Activated T-helper 17 cell treated with anti-CD3 and anti-CD28 coated beads, Interleukin-2, amount 50 U/mL, for 72 hours (primary cell): Measurements from ENCODE around the gene RFTN1. TPM values are rescaled to one million over a fixed set of nuclear protein-coding genes. Genes with fewer than 3 reads are reported as not detected.

Source experiments
- ATAC-seq: fragments of 150-1000 bp; cut with Tn5 transposase; replicated peaks from 2 replicates; pipeline ENCODE4 v1.10.0; 2021; ENCODE audit warnings: mild to moderate bottlenecking, moderate library complexity
- H3K27ac Mint-ChIP-seq: one replicate; pipeline ENCODE4 v1.8.0; 2022; ENCODE audit warnings: mixed read lengths
- H3K27me3 Mint-ChIP-seq: one replicate; pipeline ENCODE4 v1.8.0; 2022; ENCODE audit warnings: mixed read lengths
- H3K36me3 Mint-ChIP-seq: one replicate; pipeline ENCODE4 v1.8.0; 2022; ENCODE audit warnings: low read depth, mild to moderate bottlenecking, mixed read lengths
- H3K4me1 Mint-ChIP-seq: one replicate; pipeline ENCODE4 v1.8.0; 2022; ENCODE audit warnings: mixed read lengths
- H3K4me3 Mint-ChIP-seq: one replicate; pipeline ENCODE4 v1.8.0; 2022; ENCODE audit warnings: mild to moderate bottlenecking, mixed read lengths
- H3K9me3 Mint-ChIP-seq: one replicate; pipeline ENCODE4 v1.8.0; 2022; ENCODE audit warnings: mixed read lengths
- total RNA-seq, 2 donors: library from RNA; stranded (reverse); gene quantifications; one replicate each; pipeline ENCODE4 v1.2.3, GENCODE V29; 2022

The RFTN1 gene
- total RNA-seq, 2 donors from 2014 or later: 112 to 139 TPM

DNA sequence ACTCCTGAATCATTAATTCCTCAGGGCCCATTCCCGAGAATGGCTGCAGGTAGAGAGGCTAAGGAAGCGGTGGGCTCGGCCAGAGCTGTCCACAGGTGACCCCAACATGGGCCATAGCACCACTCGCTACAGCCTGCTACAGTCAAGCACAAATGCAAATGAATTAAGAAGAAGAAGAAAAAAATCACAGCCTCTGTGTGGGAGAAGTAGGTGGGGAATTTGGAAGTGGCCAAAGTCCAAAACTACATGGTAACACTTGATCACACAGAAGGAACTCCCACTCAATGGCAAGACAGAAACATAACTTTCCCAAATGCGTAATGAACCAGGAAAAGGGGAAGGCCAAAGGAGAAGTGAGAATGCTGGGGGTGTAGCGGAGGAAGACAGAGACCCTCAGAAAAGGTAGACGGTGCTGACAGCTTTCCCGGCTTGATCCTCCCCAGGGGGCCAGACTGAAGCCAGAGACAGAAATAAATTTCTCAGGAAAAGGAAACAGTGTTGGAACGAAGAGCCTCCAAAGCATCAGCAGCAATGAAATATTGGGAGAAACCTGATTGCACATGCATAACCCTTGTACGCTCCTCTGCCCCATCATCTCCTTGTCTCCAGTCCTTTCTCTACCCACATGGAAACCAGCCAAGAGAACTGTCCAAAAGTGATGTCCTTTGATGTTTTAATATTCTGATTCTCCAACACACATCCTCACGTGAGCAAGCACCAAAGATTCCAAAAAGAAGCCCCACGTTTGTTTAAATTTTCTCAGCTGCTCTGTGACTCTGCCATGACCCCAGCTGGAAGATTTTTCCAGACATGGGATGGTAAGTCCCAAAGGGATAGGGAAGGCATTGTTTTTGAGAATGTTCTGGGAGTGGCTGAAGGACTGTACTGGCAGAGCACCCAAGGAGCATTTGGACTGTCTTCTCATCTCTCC is 140.9 kb downstream of the RFTN1 start:
- ATAC-seq: no peak

GRCh38 chr3:16370872-16371740 is 142.4 kb downstream of the RFTN1 start:
- no peaks in the 10 kb centered on the region for H3K27me3 Mint-ChIP-seq

More for the DNA sequence above, 140.9 kb downstream of the RFTN1 start:
- Mint-ChIP-seq H3K27me3 (no peaks in the 10 kb centered on the region), H3K4me3 (peak overlapping the region; percentile 67), H3K27ac (peak overlapping the region; percentile 99), H3K9me3 (no peaks in the 10 kb centered on the region), H3K36me3 (peaks cover 99% of the 10 kb centered on the region), H3K4me1 (peaks cover 69% of the 10 kb centered on the region)

GRCh38 chr3:16370503-16370871 is 143.0 kb downstream of the RFTN1 start:
- Mint-ChIP-seq H3K4me1 (peaks cover 63% of the 10 kb centered on the region), H3K9me3 (no peaks in the 10 kb centered on the region), H3K27me3 (no peaks in the 10 kb centered on the region), H3K36me3 (peaks cover 99% of the 10 kb centered on the region), H3K27ac (peak overlapping the region; percentile 99), H3K4me3 (peak overlapping the region; percentile 67)
- ATAC-seq: no peak

More at GRCh38 chr3:16370872-16371740, 142.4 kb downstream of the RFTN1 start:
- no peaks in the 10 kb centered on the region for H3K9me3 Mint-ChIP-seq
- peak overlapping the region; percentile 67 for H3K4me3 Mint-ChIP-seq
- peaks cover 99% of the 10 kb centered on the region for H3K36me3 Mint-ChIP-seq
- ATAC-seq: peak; percentile 73
- H3K4me1 Mint-ChIP-seq: peaks cover 62% of the 10 kb centered on the region
- peak overlapping the region; percentile 99 for H3K27ac Mint-ChIP-seq

GRCh38 chr3:16369885-16370284 is 143.6 kb downstream of the RFTN1 start:
- Mint-ChIP-seq H3K36me3 (peaks cover 99% of the 10 kb centered on the region), H3K9me3 (no peaks in the 10 kb centered on the region), H3K27me3 (no peaks in the 10 kb centered on the region), H3K4me1 (peaks cover 57% of the 10 kb centered on the region), H3K4me3 (peak overlapping the region; percentile 67), H3K27ac (peak overlapping the region; percentile 99)
- ATAC-seq: no peak

- Mint-ChIP-seq H3K9me3 (no peaks in the 10 kb centered on the region), H3K4me3 (peak overlapping the region; percentile 67), H3K27me3 (no peaks in the 10 kb centered on the region), H3K4me1 (peaks cover 52% of the 10 kb centered on the region), H3K36me3 (peaks cover 99% of the 10 kb centered on the region), H3K27ac (peak overlapping the region; percentile 99)
- ATAC-seq: peak; percentile 63
These were observed 144.2 kb downstream of the RFTN1 start for GRCh38 chr3:16369276-16369675.

DNA sequence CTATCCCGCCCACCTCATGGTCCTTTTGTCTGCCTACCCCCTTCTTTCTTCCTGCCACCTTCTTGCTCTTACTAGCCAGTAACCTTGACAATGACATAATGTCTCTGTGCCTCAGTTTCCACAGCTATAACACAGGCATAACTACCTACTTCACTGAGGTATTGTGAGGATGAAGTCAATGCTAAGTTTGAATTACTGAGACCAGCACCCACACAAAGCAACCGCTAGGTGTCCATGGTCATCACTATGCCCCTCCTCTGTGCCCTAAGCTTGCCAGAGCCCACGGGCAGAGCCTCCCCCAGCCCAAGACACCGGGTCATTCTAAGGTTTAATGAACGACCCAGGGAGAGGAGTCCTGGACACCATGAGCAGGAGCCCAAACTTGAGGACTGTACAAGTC is 146.9 kb downstream of the RFTN1 start:
- Mint-ChIP-seq H3K36me3 (peaks cover 99% of the 10 kb centered on the region), H3K9me3 (no peaks in the 10 kb centered on the region), H3K27me3 (no peaks in the 10 kb centered on the region), H3K4me3 (no peak overlapping the region), H3K27ac (peak overlapping the region; percentile 85), H3K4me1 (peaks cover 33% of the 10 kb centered on the region)
- no peak for ATAC-seq

DNA sequence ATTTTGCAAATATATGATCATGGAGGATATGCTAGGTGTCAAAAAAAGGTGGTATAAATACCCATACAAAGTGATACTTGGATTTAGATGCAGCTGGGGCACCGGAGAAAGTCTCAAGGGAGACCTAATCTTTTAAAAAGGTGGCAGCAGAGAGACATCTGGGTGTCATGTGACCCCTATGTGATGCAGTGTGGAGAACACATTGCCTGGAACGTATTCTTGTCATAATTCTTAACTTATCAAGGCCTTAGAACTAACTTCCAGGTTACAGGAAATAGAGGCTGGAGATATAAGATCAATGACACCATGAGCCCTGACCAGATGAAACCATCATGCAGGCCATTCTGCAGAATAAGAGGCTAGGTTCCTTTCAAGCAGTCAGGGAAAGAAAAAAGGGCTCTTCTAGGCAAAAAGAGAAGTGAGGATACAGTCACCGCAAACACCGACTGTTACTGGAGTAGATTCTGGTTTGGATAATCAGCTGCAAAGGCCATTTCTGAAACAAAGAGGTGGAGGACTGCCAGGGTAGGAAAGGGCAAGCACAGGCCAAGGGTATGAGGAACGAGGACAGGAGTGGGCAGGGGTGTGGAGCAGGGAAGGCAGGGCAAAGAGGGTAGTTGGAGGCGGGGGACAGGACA is 147.9 kb downstream of the RFTN1 start:
- H3K9me3 Mint-ChIP-seq: no peaks in the 10 kb centered on the region
- H3K36me3 Mint-ChIP-seq: peaks cover 99% of the 10 kb centered on the region
- peaks cover 35% of the 10 kb centered on the region for H3K4me1 Mint-ChIP-seq
- no peak for ATAC-seq
- no peak overlapping the region for H3K4me3 Mint-ChIP-seq
- peak overlapping the region; percentile 85 for H3K27ac Mint-ChIP-seq
- H3K27me3 Mint-ChIP-seq: no peaks in the 10 kb centered on the region

GRCh38 chr3:16364963-16365362 is 148.5 kb downstream of the RFTN1 start:
- ATAC-seq: no peak
- Mint-ChIP-seq H3K36me3 (peaks cover 99% of the 10 kb centered on the region), H3K27me3 (no peaks in the 10 kb centered on the region), H3K4me3 (no peak overlapping the region), H3K27ac (no peak overlapping the region), H3K9me3 (no peaks in the 10 kb centered on the region), H3K4me1 (peaks cover 31% of the 10 kb centered on the region)

DNA sequence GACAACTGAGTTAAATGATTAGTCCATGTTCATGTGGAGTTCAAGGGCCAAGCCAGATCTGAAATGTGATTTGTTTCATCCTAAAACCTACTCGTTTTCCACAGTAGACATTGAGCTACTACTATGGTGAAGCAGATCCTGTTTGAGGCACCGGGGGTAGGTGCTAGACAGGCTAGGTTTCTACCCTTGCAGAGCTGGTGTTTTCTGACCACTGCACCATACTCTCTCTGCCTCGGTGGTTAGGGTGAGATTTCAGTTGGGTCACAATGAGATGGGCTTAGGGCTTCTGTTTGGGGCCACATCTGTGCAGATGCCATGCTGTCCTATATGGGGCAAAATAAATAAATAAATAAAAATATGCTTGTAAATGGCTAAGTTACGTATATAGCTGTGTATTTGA is 149.2 kb downstream of the RFTN1 start:
- Mint-ChIP-seq H3K9me3 (no peaks in the 10 kb centered on the region), H3K27ac (no peak overlapping the region), H3K4me1 (peaks cover 26% of the 10 kb centered on the region), H3K4me3 (no peak overlapping the region), H3K36me3 (peaks cover 99% of the 10 kb centered on the region), H3K27me3 (no peaks in the 10 kb centered on the region)
- ATAC-seq: no peak

- Mint-ChIP-seq H3K4me3 (no peak overlapping the region), H3K27ac (no peak overlapping the region), H3K4me1 (peaks cover 27% of the 10 kb centered on the region), H3K9me3 (no peaks in the 10 kb centered on the region), H3K27me3 (no peaks in the 10 kb centered on the region), H3K36me3 (peaks cover 99% of the 10 kb centered on the region)
- no peak for ATAC-seq
These were observed 149.9 kb downstream of the RFTN1 start for GRCh38 chr3:16363636-16364035.

GRCh38 chr3:16362770-16363169 is 150.7 kb downstream of the RFTN1 start:
- Mint-ChIP-seq H3K27me3 (no peaks in the 10 kb centered on the region), H3K27ac (peak overlapping the region; percentile 81), H3K9me3 (no peaks in the 10 kb centered on the region), H3K4me3 (no peak overlapping the region), H3K36me3 (peaks cover 99% of the 10 kb centered on the region), H3K4me1 (peaks cover 27% of the 10 kb centered on the region)
- ATAC-seq: no peak

DNA sequence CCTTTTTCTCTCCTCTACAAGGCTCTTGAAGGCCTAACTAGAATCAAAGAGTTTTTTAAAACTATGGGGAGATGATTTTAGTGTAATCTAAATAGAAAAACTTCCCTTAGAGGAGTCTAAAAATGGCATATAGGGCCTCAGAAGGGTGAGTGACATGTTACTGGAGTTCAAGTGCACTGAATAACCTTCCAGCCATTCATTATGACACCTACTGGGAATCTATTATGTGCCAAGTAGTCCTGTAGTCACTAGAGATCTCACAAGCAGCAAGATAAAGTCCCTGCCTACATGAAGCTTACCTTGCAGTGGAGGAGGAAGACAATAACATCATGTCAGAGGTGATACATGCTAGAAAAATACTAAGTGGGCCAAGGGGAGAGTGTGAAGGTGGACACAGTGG is 152.4 kb downstream of the RFTN1 start:
- Mint-ChIP-seq H3K27me3 (no peaks in the 10 kb centered on the region), H3K27ac (peak overlapping the region; percentile 4), H3K4me3 (no peak overlapping the region), H3K9me3 (no peaks in the 10 kb centered on the region), H3K36me3 (peaks cover 99% of the 10 kb centered on the region), H3K4me1 (peaks cover 33% of the 10 kb centered on the region)
- ATAC-seq: peak; percentile 40

DNA sequence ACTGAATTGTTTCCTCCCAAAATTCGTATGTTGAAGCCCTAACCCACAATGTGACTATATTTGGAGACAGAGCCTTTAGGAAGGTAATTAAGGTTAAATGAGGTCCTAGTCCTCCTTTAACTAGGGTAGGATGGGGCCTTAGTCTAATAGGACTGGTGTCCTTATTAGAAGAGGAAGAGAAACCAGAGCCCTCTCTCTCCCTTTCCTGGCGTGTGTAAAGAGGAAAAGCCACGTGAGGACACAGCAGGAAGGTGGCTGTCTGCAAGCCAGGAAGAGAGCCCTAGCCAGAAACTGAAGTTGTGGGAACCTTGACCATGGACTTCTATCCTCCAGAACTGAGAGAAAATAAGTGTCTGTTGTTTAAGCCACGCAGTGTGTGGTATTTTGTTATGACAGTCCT is 154.2 kb downstream of the RFTN1 start:
- no peak overlapping the region for H3K4me3 Mint-ChIP-seq
- peaks cover 35% of the 10 kb centered on the region for H3K4me1 Mint-ChIP-seq
- H3K36me3 Mint-ChIP-seq: peaks cover 99% of the 10 kb centered on the region
- H3K27ac Mint-ChIP-seq: peak overlapping the region; percentile 34
- no peaks in the 10 kb centered on the region for H3K27me3 Mint-ChIP-seq
- H3K9me3 Mint-ChIP-seq: no peaks in the 10 kb centered on the region
- no peak for ATAC-seq

- H3K4me3 Mint-ChIP-seq: no peak overlapping the region
- H3K9me3 Mint-ChIP-seq: no peaks in the 10 kb centered on the region
- no peaks in the 10 kb centered on the region for H3K27me3 Mint-ChIP-seq
- ATAC-seq: no peak
- peak overlapping the region; percentile 34 for H3K27ac Mint-ChIP-seq
- H3K4me1 Mint-ChIP-seq: peaks cover 35% of the 10 kb centered on the region
- peaks cover 99% of the 10 kb centered on the region for H3K36me3 Mint-ChIP-seq
These were observed 155.2 kb downstream of the RFTN1 start for GRCh38 chr3:16358336-16358735.
